ENCODE measurements around the gene KIAA0586. TPM values are rescaled to one million over a fixed set of nuclear protein-coding genes. Genes with fewer than 3 reads are reported as not detected.

KIAA0586 gene
- total RNA-seq, 3 donors from 2014 or later: 22.3 to 29.6 (median 22.4) TPM

- no peak for DNase-seq (ENCODE audit: low spot score in 2 of 2)
- no peak overlapping the region for H3K27ac ChIP-seq
- no peaks in the 10 kb centered on the region for H3K27me3 ChIP-seq
- H3K36me3 ChIP-seq: peaks cover 9% of the 10 kb centered on the region
- no peak overlapping the region for H3K4me3 ChIP-seq
- intact Hi-C loops (cut with DNase I; ENCODE audit: low total_unique reads): no loop called here
- TF ChIP-seq POLR2AphosphoS5 (IDR thresholded peaks at IDR 0.05) (no peak), POLR2A (IDR thresholded peaks at IDR 0.05) (no peak)
- TF ChIP-seq, protein P1, sequence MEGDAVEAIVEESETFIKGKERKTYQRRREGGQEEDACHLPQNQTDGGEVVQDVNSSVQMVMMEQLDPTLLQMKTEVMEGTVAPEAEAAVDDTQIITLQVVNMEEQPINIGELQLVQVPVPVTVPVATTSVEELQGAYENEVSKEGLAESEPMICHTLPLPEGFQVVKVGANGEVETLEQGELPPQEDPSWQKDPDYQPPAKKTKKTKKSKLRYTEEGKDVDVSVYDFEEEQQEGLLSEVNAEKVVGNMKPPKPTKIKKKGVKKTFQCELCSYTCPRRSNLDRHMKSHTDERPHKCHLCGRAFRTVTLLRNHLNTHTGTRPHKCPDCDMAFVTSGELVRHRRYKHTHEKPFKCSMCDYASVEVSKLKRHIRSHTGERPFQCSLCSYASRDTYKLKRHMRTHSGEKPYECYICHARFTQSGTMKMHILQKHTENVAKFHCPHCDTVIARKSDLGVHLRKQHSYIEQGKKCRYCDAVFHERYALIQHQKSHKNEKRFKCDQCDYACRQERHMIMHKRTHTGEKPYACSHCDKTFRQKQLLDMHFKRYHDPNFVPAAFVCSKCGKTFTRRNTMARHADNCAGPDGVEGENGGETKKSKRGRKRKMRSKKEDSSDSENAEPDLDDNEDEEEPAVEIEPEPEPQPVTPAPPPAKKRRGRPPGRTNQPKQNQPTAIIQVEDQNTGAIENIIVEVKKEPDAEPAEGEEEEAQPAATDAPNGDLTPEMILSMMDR (IDR thresholded peaks at IDR 0.05): no peak
- H3K9me3 ChIP-seq: no peaks in the 10 kb centered on the region
- no peaks in the 10 kb centered on the region for H3K4me1 ChIP-seq
These were observed 113.5 kb downstream of the KIAA0586 start for GRCh38 chr14:58540749-58541632.

GRCh38 chr14:58541633-58542022 is 114.1 kb downstream of the KIAA0586 start:
- Histone ChIP-seq H3K36me3 (peaks cover 9% of the 10 kb centered on the region), H3K4me1 (no peaks in the 10 kb centered on the region), H3K9me3 (no peaks in the 10 kb centered on the region), H3K27me3 (no peaks in the 10 kb centered on the region), H3K4me3 (no peak overlapping the region), H3K27ac (no peak overlapping the region)
- intact Hi-C loops (cut with DNase I; ENCODE audit: low total_unique reads): no loop called here
- TF ChIP-seq POLR2AphosphoS5 (IDR thresholded peaks at IDR 0.05) (no peak), POLR2A (IDR thresholded peaks at IDR 0.05) (no peak)
- TF ChIP-seq, protein P1 (IDR thresholded peaks at IDR 0.05): no peak
- DNase-seq (ENCODE audit: low spot score in 2 of 2): no peak

DNA sequence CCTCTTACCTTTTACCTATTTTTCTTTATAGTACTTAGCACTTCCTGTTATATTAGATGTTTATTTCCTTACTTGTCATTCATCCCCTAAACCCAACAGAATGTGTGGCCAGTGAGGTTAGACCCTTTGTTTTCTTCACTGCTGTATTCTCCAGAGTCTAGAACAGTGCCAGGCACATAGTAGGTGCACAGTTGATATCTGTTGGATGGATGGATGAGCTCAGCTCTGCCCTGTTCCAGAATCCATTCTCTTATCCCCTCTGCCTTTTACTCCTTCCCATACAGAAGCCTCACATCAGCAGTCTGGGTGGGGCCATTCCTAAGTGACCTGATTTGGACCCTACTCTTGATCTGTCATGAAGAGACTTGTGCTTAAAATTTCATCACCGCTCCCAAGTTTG is 115.7 kb downstream of the KIAA0586 start:
- H3K9me3 ChIP-seq: no peaks in the 10 kb centered on the region
- H3K36me3 ChIP-seq: peaks cover 9% of the 10 kb centered on the region
- no peaks in the 10 kb centered on the region for H3K4me1 ChIP-seq
- intact Hi-C loops (cut with DNase I; ENCODE audit: low total_unique reads): no loop called here
- no peak overlapping the region for H3K4me3 ChIP-seq
- no peak for DNase-seq (ENCODE audit: low spot score in 2 of 2)
- H3K27me3 ChIP-seq: no peaks in the 10 kb centered on the region
- H3K27ac ChIP-seq: no peak overlapping the region
- TF ChIP-seq, protein P1 (IDR thresholded peaks at IDR 0.05): no peak
- TF ChIP-seq POLR2A (IDR thresholded peaks at IDR 0.05) (no peak), POLR2AphosphoS5 (IDR thresholded peaks at IDR 0.05) (no peak)

GRCh38 chr14:58547649-58548048 is 120.1 kb downstream of the KIAA0586 start:
- DNase-seq (ENCODE audit: low spot score in 2 of 2): no peak
- no peaks in the 10 kb centered on the region for H3K4me1 ChIP-seq
- no peaks in the 10 kb centered on the region for H3K36me3 ChIP-seq
- H3K27me3 ChIP-seq: no peaks in the 10 kb centered on the region
- H3K4me3 ChIP-seq: no peak overlapping the region
- intact Hi-C loops (cut with DNase I; ENCODE audit: low total_unique reads): no loop called here
- TF ChIP-seq POLR2A (IDR thresholded peaks at IDR 0.05): no peak
- no peak for TF ChIP-seq POLR2AphosphoS5 (IDR thresholded peaks at IDR 0.05)
- TF ChIP-seq, protein P1 (IDR thresholded peaks at IDR 0.05): no peak
- no peaks in the 10 kb centered on the region for H3K9me3 ChIP-seq
- no peak overlapping the region for H3K27ac ChIP-seq

GRCh38 chr14:58549105-58549757 is 121.7 kb downstream of the KIAA0586 start:
- no peaks in the 10 kb centered on the region for H3K4me1 ChIP-seq
- TF ChIP-seq, protein P1 (IDR thresholded peaks at IDR 0.05): no peak
- TF ChIP-seq POLR2AphosphoS5 (IDR thresholded peaks at IDR 0.05) (no peak), POLR2A (IDR thresholded peaks at IDR 0.05) (no peak)
- DNase-seq (ENCODE audit: low spot score in 2 of 2): no peak
- H3K27me3 ChIP-seq: no peaks in the 10 kb centered on the region
- no peaks in the 10 kb centered on the region for H3K9me3 ChIP-seq
- no peaks in the 10 kb centered on the region for H3K36me3 ChIP-seq
- intact Hi-C loops (cut with DNase I; ENCODE audit: low total_unique reads): no loop called here
- H3K4me3 ChIP-seq: no peak overlapping the region
- H3K27ac ChIP-seq: no peak overlapping the region

Data from breast epithelium (tissue), 4 donors.